Breast epithelium (tissue), 4 donors: ENCODE data around the gene KRT15. TPM values are rescaled to one million over a fixed set of nuclear protein-coding genes. Genes with fewer than 3 reads are reported as not detected.

Source experiments
- DNase-seq, 2 donors: peaks; one replicate each; pipeline ENCODE4 v3.0.0-alpha.2; 2019; ENCODE audit warnings: low spot score in 2 of 2
- H3K27ac ChIP-seq, 2 donors: fragments of 200-600 bp; sonication (generic) in 1 of 2; one replicate each; pipeline ENCODE4 v1.5.1; 2016 to 2019; ENCODE audit warnings: mild to moderate bottlenecking in 1 of 2
- H3K27me3 ChIP-seq, 2 donors: fragments of 200-600 bp; sonication (generic) in 1 of 2; one replicate each; pipeline versions ENCODE4 v1.5.1 to v1.6.0; 2017 to 2019; ENCODE audit warnings: control low read depth in 1 of 2, mild to moderate bottlenecking in 1 of 2
- H3K36me3 ChIP-seq: fragments of 200-600 bp; one replicate; pipeline ENCODE4 v1.5.1; 2019
- H3K4me1 ChIP-seq, 2 donors: fragments of 200-600 bp; sonication (generic); one replicate each; pipeline ENCODE4 v1.5.1; 2016 to 2019; ENCODE audit warnings: control low read depth in 1 of 2
- H3K4me3 ChIP-seq, 3 donors: fragments of 200-600 bp; sonication (generic); 1 replicate in 2 of 3; 2 replicates in 1 of 3; pipeline ENCODE4 v1.5.1; 2016 to 2019; ENCODE audit warnings: mild to moderate bottlenecking in 3 of 3, moderate library complexity in 2 of 3
- H3K9me3 ChIP-seq, 2 donors: fragments of 200-600 bp; sonication (generic) in 1 of 2; one replicate each; pipeline ENCODE4 v1.5.1; 2016 to 2019; ENCODE audit warnings: control low read depth in 1 of 2
- POLR2A ChIP-seq: fragments of 450-650 bp; IDR thresholded peaks from one replicate; pipeline ENCODE4 v1.6.1; 2016; ENCODE audit warnings: antibody characterized with exemption, mild to moderate bottlenecking, moderate library complexity
- POLR2AphosphoS5 ChIP-seq, 3 donors: sonication (generic); formaldehyde crosslinking; IDR thresholded peaks; one replicate each; pipeline ENCODE4 v1.6.1; 2017; ENCODE audit warnings: antibody characterized with exemption in 3 of 3
- intact Hi-C: fragments of 100-400 bp; cut with DNase I; formaldehyde crosslinking; loops from one replicate; pipeline ENCODE4 v1.15.1; 2023; ENCODE audit warnings: low total_unique reads
- total RNA-seq, 3 donors: library from RNA; depleted of rRNA; stranded (reverse); fragments of >200 nt; gene quantifications; one replicate each; pipeline ENCODE4 v1.1.0, GENCODE V29; 2016
- TF ChIP-seq, protein P1 (sequence below), 3 donors: fragments of 450-650 bp; IDR thresholded peaks; one replicate each; pipeline ENCODE4 v1.5.1; 2016 to 2017; ENCODE audit warnings: antibody characterized with exemption in 3 of 3, mild to moderate bottlenecking in 3 of 3, moderate library complexity in 3 of 3

The KRT15 gene
- total RNA-seq, 3 donors from 2014 or later, result 0.80 to 2,244 (median 331) TPM

- Histone ChIP-seq H3K27ac (peak overlapping the region; percentile 85 to 88), H3K27me3 (no peaks in the 10 kb centered on the region), H3K4me3 (peak overlapping the region in 2 of 3 donors; percentile 3 to 39), H3K9me3 (no peaks in the 10 kb centered on the region), H3K36me3 (no peaks in the 10 kb centered on the region), H3K4me1 (peaks cover 0 to 34% of the 10 kb centered on the region in 2 donors)
- TF ChIP-seq, protein P1, sequence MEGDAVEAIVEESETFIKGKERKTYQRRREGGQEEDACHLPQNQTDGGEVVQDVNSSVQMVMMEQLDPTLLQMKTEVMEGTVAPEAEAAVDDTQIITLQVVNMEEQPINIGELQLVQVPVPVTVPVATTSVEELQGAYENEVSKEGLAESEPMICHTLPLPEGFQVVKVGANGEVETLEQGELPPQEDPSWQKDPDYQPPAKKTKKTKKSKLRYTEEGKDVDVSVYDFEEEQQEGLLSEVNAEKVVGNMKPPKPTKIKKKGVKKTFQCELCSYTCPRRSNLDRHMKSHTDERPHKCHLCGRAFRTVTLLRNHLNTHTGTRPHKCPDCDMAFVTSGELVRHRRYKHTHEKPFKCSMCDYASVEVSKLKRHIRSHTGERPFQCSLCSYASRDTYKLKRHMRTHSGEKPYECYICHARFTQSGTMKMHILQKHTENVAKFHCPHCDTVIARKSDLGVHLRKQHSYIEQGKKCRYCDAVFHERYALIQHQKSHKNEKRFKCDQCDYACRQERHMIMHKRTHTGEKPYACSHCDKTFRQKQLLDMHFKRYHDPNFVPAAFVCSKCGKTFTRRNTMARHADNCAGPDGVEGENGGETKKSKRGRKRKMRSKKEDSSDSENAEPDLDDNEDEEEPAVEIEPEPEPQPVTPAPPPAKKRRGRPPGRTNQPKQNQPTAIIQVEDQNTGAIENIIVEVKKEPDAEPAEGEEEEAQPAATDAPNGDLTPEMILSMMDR (IDR thresholded peaks at IDR 0.05), result peak in 1 of 3 donors; percentile 12
- TF ChIP-seq POLR2A, result no peak
- TF ChIP-seq POLR2AphosphoS5 (IDR thresholded peaks at IDR 0.05), result peak in 1 of 3 donors; percentile 70
- intact Hi-C loops, result no loop called here
- DNase-seq, result peak; percentile 84 to 86
Measured at GRCh38 chr17:41535764-41536481, 17.2 kb upstream of the KRT15 start.

DNA sequence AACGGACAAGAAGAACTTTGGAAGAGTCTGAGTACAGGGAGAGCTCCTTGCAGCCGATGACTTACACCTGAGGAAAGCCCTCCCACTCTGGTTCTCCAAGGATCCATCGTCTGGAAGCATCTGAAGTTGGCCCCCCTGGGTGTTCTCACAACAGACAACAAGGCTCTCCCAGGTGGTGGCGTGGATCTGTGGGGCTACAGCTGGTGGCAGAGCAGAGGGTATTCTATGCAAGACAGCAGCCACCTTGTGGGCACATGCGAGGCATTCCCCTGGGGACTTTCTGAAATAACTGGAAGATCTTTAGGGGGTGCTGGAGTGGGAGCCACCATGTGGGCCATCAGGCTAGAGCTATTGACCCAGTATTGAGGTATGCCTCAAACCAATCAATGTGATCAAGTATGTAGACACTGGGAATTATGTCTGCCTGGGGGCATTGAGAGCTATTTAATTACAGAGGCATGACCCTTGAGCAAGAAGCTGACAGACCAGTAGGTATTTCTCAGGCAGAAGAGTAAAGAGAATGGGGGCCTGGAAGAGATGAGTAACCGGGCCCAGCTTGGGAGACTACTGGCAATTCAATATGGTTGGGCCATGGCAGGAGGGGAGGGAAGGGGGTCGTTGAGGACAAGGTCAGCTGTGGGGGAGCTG, 16.3 kb upstream of the KRT15 start:
- H3K4me3 ChIP-seq, result no peak overlapping the region
- peaks cover 0 to 2% of the 10 kb centered on the region in 2 donors for H3K27me3 ChIP-seq
- peak overlapping the region; percentile 85 to 88 for H3K27ac ChIP-seq
- DNase-seq, result peak in 1 of 2 donors; percentile 17
- no peaks in the 10 kb centered on the region for H3K36me3 ChIP-seq
- H3K4me1 ChIP-seq, result peaks cover 0 to 38% of the 10 kb centered on the region in 2 donors
- intact Hi-C loops, result no loop called here
- TF ChIP-seq, protein P1 (IDR thresholded peaks at IDR 0.05), result no peak
- TF ChIP-seq POLR2AphosphoS5 (IDR thresholded peaks at IDR 0.05) (no peak), POLR2A (no peak)
- no peaks in the 10 kb centered on the region for H3K9me3 ChIP-seq

GRCh38 chr17:41533613-41534012, 14.9 kb upstream of the KRT15 start:
- H3K4me3 ChIP-seq, result no peak overlapping the region
- TF ChIP-seq, protein P1 (IDR thresholded peaks at IDR 0.05), result no peak
- TF ChIP-seq POLR2AphosphoS5 (IDR thresholded peaks at IDR 0.05) (no peak), POLR2A (no peak)
- no peak for DNase-seq
- H3K9me3 ChIP-seq, result no peaks in the 10 kb centered on the region
- no peaks in the 10 kb centered on the region for H3K36me3 ChIP-seq
- H3K27ac ChIP-seq, result peak overlapping the region; percentile 34 to 78
- peaks cover 0 to 32% of the 10 kb centered on the region in 2 donors for H3K4me1 ChIP-seq
- intact Hi-C loops, result no loop called here
- peaks cover 0 to 3% of the 10 kb centered on the region in 2 donors for H3K27me3 ChIP-seq

DNA sequence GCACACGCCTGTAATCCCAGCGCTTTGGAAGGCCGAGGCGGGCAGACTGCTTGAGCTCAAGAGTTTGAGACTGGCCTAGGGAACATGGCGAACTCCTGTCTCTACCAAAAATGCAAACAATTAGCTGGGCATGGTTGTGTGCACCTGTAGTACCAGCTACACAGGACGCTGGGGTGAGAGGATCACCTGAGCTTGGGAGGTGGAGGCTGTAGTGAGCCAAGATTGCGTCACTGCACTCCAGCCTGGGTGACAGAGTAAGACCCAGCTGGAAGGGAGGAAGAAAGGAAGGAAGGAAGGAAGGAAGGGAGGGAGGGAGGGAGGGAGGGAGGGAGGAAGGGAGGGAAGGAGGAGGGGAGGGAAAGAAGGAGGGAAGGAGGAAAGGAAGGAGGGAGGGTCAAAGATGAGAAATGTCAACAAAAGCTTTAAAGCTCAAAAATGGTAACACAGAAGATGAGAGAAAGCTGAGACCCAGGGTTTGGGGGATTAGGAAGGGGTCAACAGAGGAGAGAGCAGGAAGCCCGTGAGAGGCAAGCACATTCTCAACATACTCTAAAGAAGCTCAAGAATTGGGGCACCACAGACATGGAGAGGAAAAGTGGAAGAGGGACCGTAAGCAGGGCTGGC, 14.4 kb upstream of the KRT15 start:
- peaks cover 0 to 29% of the 10 kb centered on the region in 2 donors for H3K4me1 ChIP-seq
- no peak for TF ChIP-seq POLR2A
- TF ChIP-seq, protein P1 (IDR thresholded peaks at IDR 0.05), result no peak
- no peak for TF ChIP-seq POLR2AphosphoS5 (IDR thresholded peaks at IDR 0.05)
- peak overlapping the region; percentile 34 to 78 for H3K27ac ChIP-seq
- no peaks in the 10 kb centered on the region for H3K9me3 ChIP-seq
- intact Hi-C loops, result no loop called here
- peaks cover 0 to 8% of the 10 kb centered on the region in 2 donors for H3K27me3 ChIP-seq
- no peaks in the 10 kb centered on the region for H3K36me3 ChIP-seq
- H3K4me3 ChIP-seq, result no peak overlapping the region
- peak in 1 of 2 donors; percentile 67 for DNase-seq
